Transverse colon (tissue), 4 donors: Measurements from ENCODE around the gene CDH12. TPM values are rescaled to one million over a fixed set of nuclear protein-coding genes. Genes with fewer than 3 reads are reported as not detected.
"Not testable (repeated sequence)": the region's sequence is repeated elsewhere in the genome, so short reads cannot be mapped to it uniquely, and the experiment has no call there.

Experiments used
- DNase-seq: peaks from one replicate; pipeline ENCODE4 v3.0.0-alpha.2; 2019
- H3K27ac ChIP-seq, 4 donors: fragments of 200-600 bp; sonication (generic); 2 replicates each; pipeline ENCODE4 v1.5.1; 2016 to 2018; ENCODE audit warnings: inconsistent platforms in 4 of 4
- H3K27me3 ChIP-seq: fragments of 200-600 bp; sonication (generic); 2 replicates; pipeline ENCODE4 v1.5.1; 2017; ENCODE audit warnings: inconsistent platforms
- H3K36me3 ChIP-seq, 4 donors: fragments of 200-600 bp; sonication (generic); 2 replicates each; pipeline ENCODE4 v1.5.1; 2017 to 2019; ENCODE audit warnings: inconsistent platforms in 4 of 4
- H3K4me1 ChIP-seq, 4 donors: fragments of 200-600 bp; sonication (generic); 2 replicates each; pipeline ENCODE4 v1.5.1; 2017 to 2020; ENCODE audit warnings: inconsistent platforms in 4 of 4
- H3K4me3 ChIP-seq, 4 donors: fragments of 200-600 bp; sonication (generic); 1 replicate in 1 of 4; 2 replicates in 3 of 4; pipeline versions ENCODE4 v1.5.1 to v1.6.1; 2017 to 2019; ENCODE audit warnings: inconsistent platforms in 4 of 4
- H3K9me3 ChIP-seq, 2 donors: fragments of 200-600 bp; sonication (generic); 2 replicates each; pipeline ENCODE4 v1.5.1; 2017 to 2019; ENCODE audit warnings: inconsistent platforms in 2 of 2
- EP300 ChIP-seq: sonication (generic); formaldehyde crosslinking; IDR thresholded peaks from one replicate; pipeline ENCODE4 v1.6.1; 2017; ENCODE audit warnings: antibody characterized with exemption, low read depth
- POLR2A ChIP-seq: fragments of 450-650 bp; IDR thresholded peaks from one replicate; pipeline ENCODE4 v1.6.1; 2016; ENCODE audit warnings: antibody characterized with exemption, mild to moderate bottlenecking, moderate library complexity
- POLR2AphosphoS5 ChIP-seq, 3 donors: sonication (generic); formaldehyde crosslinking; IDR thresholded peaks; one replicate each; pipeline ENCODE4 v1.6.1; 2016; ENCODE audit warnings: antibody characterized with exemption in 3 of 3
- WGBS, 2 donors: methylation state at CpG; one replicate each; pipeline ENCODE4 v1.1.5; 2018; ENCODE audit warnings: low coverage in 1 of 2; 5-methylcytosine and 5-hydroxymethylcytosine counted together
- in situ Hi-C, 4 donors: fragments of 200-750 bp; cut with MboI; loops; one replicate each; pipeline versions ENCODE4 v1.15.0 to v1.15.1; 2017; ENCODE audit warnings: low sequenced_read_pairs in 3 of 4, low pct_ligation_motif_present in 1 of 4, low pct_unique_long_range_greater_than_20kb in 1 of 4
- intact Hi-C: fragments of 100-400 bp; cut with DNase I; formaldehyde crosslinking; loops from one replicate; pipeline ENCODE4 v1.15.1; 2023; ENCODE audit warnings: low total_unique reads
- total RNA-seq, 4 donors: library from RNA; depleted of rRNA; stranded (reverse); fragments of >200 nt; gene quantifications; one replicate each; pipeline ENCODE4 v1.1.0, GENCODE V29; 2016
- TF ChIP-seq, protein P1 (sequence below), 5 experiments: fragments of 200-600 bp in 3 of 5; fragments of 450-650 bp in 2 of 5; sonication (generic) in 3 of 5; IDR thresholded peaks; 1 replicate in 2 of 5; 2 replicates in 3 of 5; pipeline ENCODE4 v1.5.1; 2016 to 2017; ENCODE audit warnings: antibody characterized with exemption in 5 of 5, inconsistent platforms in 3 of 5, mild to moderate bottlenecking in 2 of 5, moderate library complexity in 1 of 5

CDH12 gene
- total RNA-seq, 4 donors from 2014 or later: 0.14 TPM; not detected in 3

GRCh38 chr5:22278164-22278563, 575.0 kb downstream of the CDH12 start:
- no peaks in the 10 kb centered on the region for H3K9me3 ChIP-seq
- no peak for DNase-seq
- no peaks in the 10 kb centered on the region for H3K4me1 ChIP-seq
- TF ChIP-seq EP300 (no peak), POLR2A (no peak), POLR2AphosphoS5 (IDR thresholded peaks at IDR 0.05) (no peak)
- TF ChIP-seq, protein P1, sequence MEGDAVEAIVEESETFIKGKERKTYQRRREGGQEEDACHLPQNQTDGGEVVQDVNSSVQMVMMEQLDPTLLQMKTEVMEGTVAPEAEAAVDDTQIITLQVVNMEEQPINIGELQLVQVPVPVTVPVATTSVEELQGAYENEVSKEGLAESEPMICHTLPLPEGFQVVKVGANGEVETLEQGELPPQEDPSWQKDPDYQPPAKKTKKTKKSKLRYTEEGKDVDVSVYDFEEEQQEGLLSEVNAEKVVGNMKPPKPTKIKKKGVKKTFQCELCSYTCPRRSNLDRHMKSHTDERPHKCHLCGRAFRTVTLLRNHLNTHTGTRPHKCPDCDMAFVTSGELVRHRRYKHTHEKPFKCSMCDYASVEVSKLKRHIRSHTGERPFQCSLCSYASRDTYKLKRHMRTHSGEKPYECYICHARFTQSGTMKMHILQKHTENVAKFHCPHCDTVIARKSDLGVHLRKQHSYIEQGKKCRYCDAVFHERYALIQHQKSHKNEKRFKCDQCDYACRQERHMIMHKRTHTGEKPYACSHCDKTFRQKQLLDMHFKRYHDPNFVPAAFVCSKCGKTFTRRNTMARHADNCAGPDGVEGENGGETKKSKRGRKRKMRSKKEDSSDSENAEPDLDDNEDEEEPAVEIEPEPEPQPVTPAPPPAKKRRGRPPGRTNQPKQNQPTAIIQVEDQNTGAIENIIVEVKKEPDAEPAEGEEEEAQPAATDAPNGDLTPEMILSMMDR (IDR thresholded peaks at IDR 0.05): no peak
- intact Hi-C loops: no loop called here
- in situ Hi-C loops: no loop called here
- H3K36me3 ChIP-seq: no peaks in the 10 kb centered on the region
- WGBS, 2 donors: 63 to 92% methylated on average over 1 of the region's 1 CpG
- no peak overlapping the region for H3K4me3 ChIP-seq
- no peak overlapping the region for H3K27ac ChIP-seq
- no peaks in the 10 kb centered on the region for H3K27me3 ChIP-seq

DNA sequence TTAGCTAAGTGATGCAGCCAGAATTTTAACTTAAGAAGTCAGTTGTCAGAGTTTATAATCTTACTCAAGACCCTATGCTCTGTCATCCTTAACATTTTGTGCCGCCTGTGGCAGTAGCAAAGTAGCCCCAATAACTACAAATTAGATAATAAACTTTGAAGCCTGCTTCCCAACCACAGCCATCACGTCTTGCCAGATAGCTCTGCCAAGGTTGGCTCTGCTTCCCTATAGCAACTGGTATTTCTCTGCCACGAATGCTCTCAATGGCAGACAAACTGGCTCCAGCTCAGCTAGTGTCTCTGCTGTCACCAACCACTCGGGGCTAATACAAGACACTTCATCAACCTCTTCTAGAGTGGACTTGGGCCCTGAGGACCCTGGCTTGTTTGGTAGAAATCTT, 576.1 kb downstream of the CDH12 start:
- WGBS, 2 donors: 73 to 100% methylated on average over 1 to 4 of the region's 4 CpGs
- H3K27ac ChIP-seq: no peak overlapping the region
- no peaks in the 10 kb centered on the region for H3K27me3 ChIP-seq
- H3K4me1 ChIP-seq: no peaks in the 10 kb centered on the region
- TF ChIP-seq, protein P1 (IDR thresholded peaks at IDR 0.05): no peak
- no peak for TF ChIP-seq POLR2AphosphoS5 (IDR thresholded peaks at IDR 0.05)
- TF ChIP-seq POLR2A: no peak
- TF ChIP-seq EP300: no peak
- no peak for DNase-seq
- intact Hi-C loops (no loop called here), in situ Hi-C loops (no loop called here)
- no peaks in the 10 kb centered on the region for H3K9me3 ChIP-seq
- no peaks in the 10 kb centered on the region for H3K36me3 ChIP-seq
- H3K4me3 ChIP-seq: no peak overlapping the region

DNA sequence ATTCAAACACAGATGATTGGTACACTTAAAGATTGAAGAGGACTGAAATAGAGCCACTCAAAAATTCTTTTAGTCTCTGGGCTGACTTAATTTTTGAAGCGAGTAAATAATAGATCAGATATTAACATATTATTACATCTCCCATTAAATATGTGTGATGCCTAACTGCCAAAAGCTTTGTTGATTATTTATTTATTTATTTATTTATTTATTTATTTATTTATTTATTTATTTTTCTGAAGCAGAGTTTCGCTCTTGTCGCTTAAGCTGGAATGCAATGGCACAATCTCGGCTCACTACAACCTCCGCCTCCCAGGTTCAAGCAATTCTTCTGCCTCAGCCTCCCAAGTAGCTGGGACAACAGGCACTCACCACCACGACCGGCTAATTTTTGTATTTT, 587.3 kb downstream of the CDH12 start:
- intact Hi-C loops, H3K4me3 ChIP-seq, H3K27ac ChIP-seq, H3K36me3 ChIP-seq, in situ Hi-C loops, H3K9me3 ChIP-seq, H3K4me1 ChIP-seq, DNase-seq, H3K27me3 ChIP-seq: not testable (repeated sequence)
- 78 to 90% methylated on average over 4 to 7 of the region's 7 CpGs for WGBS, 2 donors

DNA sequence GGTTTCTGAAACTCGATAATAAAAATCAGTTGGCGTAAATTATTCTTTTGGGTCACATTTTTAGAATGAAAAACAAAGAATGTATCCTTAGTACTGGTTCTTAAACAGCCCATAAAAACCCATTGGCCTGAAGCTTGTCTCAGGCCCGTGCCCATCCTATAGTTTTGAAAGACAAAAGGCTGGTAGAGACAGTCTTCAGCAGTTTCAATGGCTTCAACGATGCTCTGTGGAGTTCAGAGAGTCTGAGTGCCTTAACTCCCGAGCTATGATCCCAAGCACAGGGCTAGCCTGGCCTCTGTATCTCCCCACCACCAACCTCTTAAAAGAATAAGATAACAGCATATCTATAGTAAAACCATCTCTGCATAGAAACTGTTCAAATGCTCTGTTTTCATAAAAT, 595.0 kb downstream of the CDH12 start:
- no peaks in the 10 kb centered on the region for H3K9me3 ChIP-seq
- in situ Hi-C loops: no loop called here
- WGBS, 2 donors: 61 to 100% methylated on average over 2 to 5 of the region's 5 CpGs
- TF ChIP-seq, protein P1 (IDR thresholded peaks at IDR 0.05): no peak
- no peak for TF ChIP-seq EP300
- no peak for TF ChIP-seq POLR2AphosphoS5 (IDR thresholded peaks at IDR 0.05)
- no peak for TF ChIP-seq POLR2A
- no peaks in the 10 kb centered on the region for H3K36me3 ChIP-seq
- no peaks in the 10 kb centered on the region for H3K4me1 ChIP-seq
- no peak overlapping the region for H3K27ac ChIP-seq
- no peak for DNase-seq
- no peaks in the 10 kb centered on the region for H3K27me3 ChIP-seq
- intact Hi-C loops: no loop called here
- H3K4me3 ChIP-seq: no peak overlapping the region

DNA sequence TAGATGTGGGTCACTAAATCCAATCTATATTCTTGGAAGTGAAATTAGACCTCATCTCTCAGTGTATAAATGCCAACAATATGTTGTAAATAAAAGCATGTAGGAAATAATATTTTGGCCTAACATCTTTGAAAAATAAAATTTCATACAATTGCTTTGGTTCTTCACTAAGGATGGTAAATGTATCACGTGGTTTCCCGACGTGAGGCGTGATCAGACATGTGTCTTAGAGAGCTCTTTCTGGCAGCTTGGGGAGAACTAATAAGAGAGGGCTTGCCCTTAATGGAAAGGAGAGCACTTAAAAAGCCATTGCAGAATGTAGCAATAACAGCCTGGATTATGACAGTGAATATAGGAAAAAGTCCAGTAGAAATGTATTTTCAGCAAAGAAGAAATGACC, 602.6 kb downstream of the CDH12 start:
- Histone ChIP-seq H3K4me1 (no peaks in the 10 kb centered on the region), H3K27ac (no peak overlapping the region), H3K36me3 (no peaks in the 10 kb centered on the region), H3K9me3 (no peaks in the 10 kb centered on the region), H3K27me3 (no peaks in the 10 kb centered on the region), H3K4me3 (no peak overlapping the region)
- WGBS, 2 donors: 62 to 63% methylated on average over 4 of the region's 4 CpGs
- TF ChIP-seq POLR2A (no peak), EP300 (no peak), POLR2AphosphoS5 (IDR thresholded peaks at IDR 0.05) (no peak)
- TF ChIP-seq, protein P1 (IDR thresholded peaks at IDR 0.05): no peak
- in situ Hi-C loops (no loop called here), intact Hi-C loops (no loop called here)
- no peak for DNase-seq
